Measurements from ENCODE around the gene HEXIM1.

The HEXIM1 gene, protein sequence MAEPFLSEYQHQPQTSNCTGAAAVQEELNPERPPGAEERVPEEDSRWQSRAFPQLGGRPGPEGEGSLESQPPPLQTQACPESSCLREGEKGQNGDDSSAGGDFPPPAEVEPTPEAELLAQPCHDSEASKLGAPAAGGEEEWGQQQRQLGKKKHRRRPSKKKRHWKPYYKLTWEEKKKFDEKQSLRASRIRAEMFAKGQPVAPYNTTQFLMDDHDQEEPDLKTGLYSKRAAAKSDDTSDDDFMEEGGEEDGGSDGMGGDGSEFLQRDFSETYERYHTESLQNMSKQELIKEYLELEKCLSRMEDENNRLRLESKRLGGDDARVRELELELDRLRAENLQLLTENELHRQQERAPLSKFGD

DNA sequence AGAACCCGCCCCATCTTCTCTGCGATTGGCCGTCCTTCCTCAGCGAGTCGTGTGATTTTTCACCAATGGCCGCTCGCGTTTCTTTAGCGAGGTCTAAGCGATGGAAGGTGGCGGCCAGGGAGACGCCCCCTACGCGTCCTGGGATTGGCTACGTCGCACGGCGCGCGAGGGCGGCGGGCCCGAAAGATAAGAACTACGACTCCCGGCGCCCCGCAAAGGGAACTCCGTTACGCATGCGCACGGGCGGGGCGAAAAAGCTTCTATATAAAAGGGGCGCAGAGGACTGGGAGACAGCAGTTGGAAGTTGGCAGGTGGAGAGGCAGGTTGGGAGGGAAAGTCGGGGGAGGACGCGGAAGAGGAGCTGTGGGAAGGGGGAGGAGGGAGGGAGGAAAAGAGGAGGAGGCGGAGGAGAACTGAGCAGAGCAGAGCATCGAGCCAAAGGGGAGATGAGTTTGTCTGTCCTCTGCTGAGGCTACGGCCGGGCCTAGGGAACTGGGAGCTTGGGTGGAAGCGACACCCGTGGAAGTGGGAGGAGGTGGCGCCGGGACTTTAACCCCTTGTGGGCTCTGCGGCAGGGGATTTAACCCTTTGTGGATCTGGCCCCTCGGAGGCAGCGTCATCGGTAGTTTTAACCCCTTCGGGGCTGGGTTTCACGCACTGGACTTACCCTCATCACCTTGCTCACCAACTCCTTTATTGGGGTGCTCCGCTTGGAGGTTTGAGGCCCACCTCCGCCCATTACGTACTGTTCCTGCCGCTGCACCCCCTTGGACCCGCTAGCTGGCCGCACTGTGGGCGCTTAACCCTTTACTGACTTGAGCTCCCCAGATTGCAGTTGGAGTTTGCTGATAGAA is at the start of gene HEXIM1:
HEXIM1 (plus strand) TSS at position 293 of the 854 bp plus-strand sequence. CDS start 716 bp downstream, outside the sequence.
- peak; percentile 100 for DNase-seq (ENCODE audit: low read depth)

DNA sequence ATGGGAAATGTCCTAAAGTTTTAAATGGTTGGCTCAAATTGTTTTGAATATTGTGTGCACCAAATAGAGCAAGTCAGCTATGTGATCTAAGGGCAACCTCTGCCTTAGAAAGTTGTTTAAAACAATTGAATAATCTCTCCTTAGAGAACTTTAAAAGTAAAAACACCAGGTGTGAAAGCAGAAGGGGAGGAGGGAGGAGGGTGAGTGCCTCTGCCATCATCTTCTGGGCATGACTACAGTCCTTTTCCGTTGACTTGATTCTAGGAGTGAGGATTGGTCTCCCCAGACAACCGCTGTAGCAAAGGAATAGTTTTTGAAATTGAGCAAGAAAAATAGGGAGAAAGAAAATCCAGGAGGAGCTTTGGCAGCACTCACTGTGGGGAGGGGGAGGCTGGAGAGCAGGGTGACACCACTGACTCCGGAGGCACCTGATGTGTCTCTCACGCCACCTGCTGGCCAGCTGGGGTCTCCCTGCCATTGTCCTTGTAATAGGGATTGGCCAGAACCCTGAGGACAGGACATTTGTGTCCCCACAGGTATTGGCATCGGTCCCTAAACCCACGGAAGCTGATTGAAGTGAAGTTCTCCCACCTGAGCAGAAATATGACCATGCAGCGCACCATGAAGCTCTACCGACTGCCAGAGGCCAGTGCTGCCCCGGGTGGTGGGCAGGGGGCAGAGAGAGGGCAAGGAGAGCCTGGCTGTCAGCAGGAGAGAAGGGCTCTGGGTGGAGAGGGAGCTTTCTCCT is 49.2 kb upstream of the HEXIM1 start:
- peak; percentile 79 for DNase-seq (ENCODE audit: low read depth)

DNA sequence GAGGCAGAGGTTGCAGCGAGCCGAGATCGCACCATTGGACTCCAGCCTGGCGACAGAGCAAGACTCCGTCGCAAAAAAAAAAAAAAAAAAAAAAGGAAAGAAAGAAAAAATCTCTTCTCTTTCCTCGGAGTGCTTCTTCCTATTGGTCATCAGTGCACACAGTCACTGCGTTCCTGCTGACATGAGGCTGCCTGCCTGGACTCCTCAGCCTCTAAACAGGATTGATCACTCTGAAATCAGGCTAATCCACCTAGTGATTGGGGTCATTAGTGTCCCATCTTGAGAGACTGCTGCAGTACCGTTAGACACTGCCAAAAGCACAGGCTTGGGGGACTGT is 46.8 kb upstream of the HEXIM1 start:
- DNase-seq (ENCODE audit: low read depth), result no peak

DNA sequence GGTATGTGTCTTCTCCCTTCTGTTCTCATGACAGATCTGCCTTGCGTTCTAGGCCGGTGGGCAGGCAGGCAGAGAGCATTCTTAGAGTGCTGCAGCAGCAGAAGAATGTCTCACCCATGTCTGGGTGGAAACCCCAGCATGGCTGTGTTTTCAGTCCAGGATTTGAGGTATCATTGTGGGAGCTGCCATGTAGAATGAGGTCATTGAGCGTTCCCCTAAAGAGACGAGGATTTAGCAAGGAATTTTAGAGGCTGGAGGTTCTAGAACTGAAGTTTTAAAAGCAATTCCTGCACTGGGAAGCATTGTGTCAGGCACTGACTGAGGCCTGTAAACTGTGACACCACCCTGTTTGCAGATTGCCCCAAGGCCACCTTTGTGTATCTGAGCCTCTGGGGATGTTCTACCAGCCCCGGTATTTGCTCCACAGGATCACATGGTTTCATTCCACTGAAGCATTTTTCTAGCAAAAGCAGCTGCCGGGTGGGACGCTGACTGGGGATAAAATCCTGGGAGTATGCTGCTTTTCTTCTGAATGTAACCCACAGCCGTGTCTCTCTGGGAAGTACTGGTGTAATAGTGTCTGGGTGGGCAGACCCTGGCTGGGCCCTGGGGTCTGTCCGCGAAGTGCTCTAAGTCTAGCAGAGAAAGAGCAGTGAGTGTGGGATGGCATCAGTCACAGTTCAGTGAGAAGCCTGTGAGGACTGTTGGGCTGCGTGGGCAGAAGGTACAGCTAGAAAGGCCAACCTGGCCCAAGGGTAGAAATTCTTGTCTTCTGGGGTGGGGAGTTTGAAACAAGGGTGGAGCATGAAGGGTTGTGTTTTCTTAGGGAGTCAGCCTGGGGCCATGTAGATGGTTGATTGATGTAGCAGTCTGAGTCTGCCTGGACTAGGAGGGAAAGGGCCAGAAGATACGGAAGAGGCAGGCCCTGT is 46.1 kb upstream of the HEXIM1 start:
- DNase-seq (ENCODE audit: low read depth), result no peak

DNA sequence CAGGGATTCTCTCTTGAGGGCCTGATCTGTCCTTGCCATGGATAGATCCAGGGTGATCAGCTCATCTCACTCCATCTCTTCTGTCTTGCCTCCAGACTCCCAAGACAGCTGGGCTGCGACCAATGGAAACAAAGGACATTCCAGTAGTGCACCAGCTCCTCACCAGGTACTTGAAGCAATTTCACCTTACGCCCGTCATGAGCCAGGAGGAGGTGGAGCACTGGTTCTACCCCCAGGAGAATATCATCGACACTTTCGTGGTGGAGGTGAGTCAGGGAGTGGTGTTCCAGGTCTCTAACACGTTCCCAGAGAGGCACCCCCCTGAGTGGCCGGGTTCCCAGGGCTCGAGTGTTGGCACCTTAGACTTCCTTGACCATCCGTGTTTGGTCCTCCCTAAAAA is 45.4 kb upstream of the HEXIM1 start:
- DNase-seq (ENCODE audit: low read depth), result no peak

DNA sequence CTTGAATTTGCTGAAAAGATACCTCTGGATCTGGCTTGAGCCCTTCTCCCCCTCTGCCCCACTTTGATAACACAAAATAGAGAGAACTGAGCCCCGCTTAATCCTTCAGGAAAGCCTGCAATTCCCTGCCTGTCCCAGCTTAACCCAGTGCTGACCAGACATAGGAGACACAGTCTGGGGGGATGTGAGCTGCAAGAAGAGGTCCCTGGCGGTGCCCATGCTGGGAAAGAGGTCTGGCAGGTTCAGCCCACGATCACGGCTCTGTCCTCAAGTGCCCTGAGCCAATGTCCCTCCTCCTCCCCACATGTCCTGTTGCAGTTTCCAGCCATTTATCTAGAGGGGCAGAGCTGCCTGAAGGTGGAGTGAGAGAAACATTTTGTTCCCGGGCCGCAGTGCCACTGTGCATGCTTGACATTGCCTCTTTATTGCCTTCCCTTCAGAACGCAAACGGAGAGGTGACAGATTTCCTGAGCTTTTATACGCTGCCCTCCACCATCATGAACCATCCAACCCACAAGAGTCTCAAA is 44.9 kb upstream of the HEXIM1 start:
- DNase-seq (ENCODE audit: low read depth), result no peak

DNA sequence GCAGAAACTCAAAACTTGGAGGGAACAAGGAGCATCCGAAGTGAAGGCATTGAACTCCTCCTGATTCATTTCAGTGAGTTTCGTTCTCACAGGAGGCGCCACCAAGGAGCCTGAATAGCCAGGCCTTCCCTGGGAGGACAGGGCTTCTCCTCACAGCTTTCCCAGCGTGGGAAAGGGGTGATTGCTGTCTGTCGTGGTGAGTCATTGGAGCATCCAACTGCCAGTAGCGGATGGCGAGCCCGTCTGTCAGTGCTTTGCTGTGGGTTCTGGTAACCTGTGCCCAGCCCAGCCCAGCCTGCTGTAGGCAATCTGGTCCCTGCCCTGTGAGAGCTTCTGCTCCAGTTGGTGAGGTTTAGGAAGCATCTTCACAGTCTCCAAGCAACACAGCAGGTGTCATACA is 44.2 kb upstream of the HEXIM1 start:
- no peak for DNase-seq (ENCODE audit: low read depth)

DNA sequence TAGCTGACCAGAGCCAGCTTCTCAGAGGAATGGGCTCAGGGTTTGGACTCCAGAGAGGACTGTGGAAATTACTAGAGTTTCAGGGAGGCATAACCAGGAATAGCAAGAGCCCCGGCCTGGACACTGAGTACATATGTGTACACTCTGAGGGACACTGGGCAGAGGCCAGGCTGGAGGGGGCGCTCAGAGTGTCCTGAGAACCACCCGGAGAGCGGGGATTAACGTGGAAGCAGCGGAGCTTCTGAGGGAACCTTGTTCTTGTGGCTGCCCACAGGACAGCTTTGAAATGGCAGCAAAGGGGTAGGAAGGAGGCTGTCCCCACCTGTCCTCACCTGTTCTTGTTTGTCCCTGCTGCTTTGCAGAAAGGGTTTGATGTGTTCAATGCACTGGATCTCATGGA is 43.8 kb upstream of the HEXIM1 start:
- DNase-seq (ENCODE audit: low read depth), result no peak

DNA sequence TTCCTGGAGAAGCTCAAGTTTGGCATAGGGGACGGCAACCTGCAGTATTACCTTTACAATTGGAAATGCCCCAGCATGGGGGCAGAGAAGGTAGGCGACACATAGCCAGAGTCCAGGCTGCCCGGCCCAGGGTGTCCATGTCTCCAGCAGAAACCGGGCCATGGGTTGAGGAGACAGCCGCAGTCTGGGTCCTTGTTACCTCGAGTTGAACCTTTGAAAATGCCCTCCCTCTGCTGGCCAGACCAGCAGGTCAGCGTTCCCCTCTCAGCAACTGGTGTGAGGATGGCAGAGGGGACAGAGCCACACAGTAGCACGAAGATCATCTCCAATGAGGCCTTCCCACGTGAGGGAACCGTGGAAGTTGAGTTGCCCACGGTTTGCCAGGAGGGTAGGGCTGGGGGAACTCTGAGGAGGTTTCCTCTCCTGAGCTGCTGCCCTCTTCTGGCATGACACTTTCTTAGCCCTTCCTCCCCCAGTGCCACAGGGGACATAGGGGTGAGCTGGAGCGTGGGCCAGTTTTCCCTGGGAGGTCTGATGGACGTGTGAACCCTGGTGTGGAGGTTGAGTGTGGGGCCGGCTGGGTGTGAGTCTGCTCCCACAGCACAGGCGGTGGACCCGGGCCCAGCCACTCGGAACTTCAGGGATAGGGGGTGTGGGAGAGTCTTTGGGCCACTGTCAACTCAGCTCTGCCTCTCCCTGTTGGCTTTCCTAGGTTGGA is 43.2 kb upstream of the HEXIM1 start:
- no peak for DNase-seq (ENCODE audit: low read depth)

DNA sequence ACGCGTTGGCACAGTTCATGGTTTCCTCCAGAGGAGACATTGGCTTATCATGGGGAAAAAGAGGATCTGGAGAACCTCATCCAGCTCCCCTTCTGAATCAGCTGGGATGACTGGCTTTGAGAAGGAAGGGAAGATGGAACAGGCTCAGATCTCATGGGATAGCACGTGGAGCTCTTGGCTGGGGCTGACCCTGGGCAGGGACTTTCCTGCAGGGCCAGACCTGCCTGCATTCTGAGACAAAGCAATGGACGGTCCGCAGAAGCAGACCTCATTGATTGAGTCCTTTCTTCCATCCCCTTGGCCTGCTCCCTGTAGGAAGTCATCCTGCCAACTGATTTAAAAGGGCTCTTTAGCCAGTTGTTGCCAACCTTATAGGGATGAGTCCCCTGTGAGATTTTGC is 42.2 kb upstream of the HEXIM1 start:
- no peak for DNase-seq (ENCODE audit: low read depth)

DNA sequence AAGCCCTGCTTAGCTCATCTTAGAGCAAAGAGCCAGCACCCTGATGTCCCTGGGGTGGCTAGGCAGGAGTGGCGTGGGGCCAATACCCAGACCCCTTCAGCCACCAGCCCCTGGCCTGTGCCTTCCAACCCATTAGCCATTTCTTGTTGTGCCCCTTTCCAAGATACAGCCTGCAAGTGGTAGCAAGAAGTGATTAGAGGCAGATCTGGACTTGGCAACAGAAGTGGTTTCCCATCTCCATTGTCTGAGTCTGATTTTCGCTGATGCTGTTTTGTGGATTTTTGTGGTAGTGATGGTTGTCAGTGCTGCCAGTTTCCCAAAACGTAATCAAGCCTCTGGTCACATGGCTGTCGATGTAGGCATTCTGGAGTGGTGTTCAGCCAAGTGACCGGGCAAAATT is 41.7 kb upstream of the HEXIM1 start:
- no peak for DNase-seq (ENCODE audit: low read depth)

DNA sequence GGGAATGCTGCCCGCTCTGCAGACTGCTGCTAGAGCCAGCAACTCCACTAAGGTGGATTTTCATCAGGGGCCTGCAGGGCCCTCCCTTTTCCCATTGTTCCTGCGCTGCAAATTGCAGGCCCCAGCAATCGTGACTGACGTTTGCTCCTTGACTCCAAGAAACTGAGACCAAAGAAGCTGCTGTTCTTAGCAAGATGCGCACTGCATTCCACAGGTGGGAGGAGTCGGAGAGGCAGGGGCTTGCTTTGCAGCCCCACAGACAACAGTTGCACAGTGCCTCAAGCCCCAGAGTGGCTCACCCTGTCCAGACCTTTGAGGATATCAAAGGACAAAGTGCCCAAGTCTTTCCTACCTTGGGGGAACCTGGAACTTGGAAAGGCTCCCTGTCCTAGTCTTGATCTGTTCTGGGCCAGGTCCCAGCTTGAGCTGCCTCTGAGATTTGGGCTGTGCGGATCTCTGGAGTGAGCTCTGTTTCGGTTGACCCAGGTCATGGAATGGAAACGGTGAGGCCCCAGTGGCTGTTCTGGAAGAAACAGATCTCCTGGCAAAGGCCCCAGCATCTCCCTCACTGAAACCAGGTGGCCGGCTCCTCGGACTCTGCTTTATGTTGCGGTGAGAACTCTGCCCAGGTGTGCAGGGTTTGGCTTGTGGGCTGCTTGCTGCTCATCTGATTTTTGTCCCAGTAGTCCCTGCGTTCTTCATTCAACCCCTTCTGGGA is 40.8 kb upstream of the HEXIM1 start:
- DNase-seq (ENCODE audit: low read depth), result no peak

DNA sequence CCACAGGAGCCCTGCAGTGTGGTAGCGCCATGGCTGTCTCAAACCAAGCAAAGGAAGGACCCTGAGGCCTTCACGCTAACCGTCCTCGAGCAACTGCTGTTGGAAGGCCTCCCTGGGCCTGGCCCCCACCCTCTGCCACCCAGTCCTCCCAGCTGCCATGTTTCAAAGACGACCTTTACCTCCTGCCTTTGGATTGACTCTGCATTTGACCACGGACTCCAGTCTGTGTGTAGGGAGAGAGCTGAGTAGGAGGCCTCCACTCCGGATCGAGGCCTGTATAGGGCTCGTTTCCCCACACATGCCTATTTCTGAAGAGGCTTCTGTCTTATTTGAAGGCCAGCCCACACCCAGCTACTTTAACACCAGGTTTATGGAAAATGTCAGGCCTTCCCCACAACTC is 40.2 kb upstream of the HEXIM1 start:
- DNase-seq (ENCODE audit: low read depth), result no peak

DNA sequence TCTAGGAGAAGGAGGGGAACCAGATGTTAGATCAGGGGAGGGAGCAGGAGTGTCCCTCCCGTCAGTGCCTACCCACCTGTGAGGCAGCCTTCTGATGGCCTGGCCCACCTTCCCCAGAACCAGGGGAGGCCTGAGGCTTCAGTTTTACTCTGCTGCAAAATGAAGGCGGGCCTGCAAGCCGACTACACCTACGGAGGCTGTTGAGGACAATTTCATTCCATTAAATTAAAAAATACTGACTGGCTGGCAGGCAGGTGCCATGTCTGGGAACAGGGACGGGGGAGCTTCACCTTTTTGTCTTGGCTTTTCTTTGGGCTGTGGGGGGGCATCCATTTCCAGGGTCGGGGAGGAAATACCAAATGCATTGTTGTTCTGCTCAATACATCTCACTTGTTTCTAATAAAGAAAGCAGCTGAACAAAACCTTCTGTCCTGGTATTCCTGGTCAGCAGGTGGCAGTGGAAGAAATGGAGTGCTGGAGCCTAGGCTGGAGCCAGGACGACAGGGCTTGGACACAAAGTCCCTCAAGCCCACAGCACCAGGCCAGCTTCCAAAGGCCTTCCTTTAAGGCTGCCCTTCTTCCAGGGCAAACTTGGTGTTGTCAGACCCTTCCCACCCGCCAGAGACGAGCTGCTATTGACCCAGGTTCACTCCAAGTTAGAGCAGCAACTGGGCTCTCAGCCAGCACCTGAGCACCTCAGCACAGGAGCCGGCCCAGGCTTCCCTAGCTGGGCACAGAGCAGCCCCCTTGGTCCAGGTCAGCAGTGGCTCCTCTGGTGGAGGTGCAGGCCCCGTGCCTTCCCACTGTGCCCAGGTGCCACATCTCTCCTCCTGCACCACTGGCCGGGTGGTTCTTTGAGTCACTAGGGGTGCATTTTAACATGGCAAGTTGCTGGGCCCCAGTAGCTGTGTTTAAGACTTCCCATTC is 39.4 kb upstream of the HEXIM1 start:
- peak; percentile 34 for DNase-seq (ENCODE audit: low read depth)

DNA sequence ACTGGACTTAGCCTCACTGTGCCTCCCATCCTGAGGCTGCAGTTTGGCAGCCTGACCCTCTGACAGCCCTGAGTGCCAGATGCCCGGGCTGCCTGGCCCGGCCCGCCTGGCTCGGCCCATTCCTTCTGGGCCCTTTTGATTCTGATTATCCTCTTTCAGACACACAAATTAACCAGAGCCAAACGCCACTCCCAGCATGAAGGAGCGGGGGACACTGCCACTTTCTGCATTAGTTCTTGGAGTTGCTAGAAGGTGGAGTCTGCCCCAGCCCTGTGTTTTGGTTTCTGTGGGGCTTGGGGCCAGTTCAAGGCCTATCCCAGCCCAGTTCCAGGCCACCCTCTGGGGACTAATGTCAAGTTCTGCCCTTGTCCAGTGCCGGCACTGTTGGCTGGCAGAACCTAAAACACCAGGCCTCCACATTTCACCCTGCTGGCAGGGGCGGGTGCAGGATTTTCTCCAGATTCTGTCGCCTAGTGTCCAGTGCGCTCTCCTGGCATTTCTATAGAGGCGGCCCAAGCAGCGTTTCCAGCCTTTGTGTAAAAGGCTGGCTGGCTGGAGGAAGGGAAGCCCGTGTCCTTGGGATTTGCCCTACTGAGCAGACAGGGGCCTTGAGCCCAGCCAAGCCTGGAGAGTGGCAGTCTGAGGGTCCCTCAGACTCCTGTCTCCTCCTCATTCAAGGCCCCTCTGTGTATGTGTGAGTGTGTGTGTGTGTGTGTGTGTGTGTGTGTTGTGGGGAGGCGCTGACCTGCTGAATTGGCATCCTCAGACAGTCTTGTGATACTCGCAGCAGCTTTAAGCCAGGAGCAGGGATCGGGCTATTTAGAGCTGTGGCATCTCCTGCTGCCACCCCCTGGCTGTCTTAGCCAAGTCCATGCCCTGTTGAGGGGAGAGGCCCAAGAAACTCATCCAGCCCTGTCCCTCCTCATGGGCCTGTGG is 37.3 kb upstream of the HEXIM1 start:
- no peak for DNase-seq (ENCODE audit: low read depth)

DNA sequence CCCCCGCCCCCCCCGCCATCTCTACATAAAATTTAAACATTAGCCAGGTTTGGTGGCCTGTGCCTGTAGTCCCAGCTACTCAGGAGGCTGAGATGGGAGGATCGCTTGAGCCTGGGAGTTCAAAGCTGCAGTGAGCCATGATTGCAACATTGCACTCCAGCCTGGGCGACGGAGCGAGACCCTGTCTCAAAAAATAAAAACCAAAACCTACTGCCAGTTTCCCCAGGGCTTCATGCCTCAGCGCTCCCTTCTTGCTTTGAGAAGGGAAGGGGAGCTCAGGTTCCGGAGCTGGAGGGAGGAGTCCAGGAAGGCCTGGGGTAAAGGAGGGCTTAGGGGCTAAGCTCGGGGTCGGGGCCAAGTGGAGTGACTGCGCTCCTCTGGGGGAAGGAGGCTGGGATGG is 36.4 kb upstream of the HEXIM1 start:
- no peak for DNase-seq (ENCODE audit: low read depth)

DNA sequence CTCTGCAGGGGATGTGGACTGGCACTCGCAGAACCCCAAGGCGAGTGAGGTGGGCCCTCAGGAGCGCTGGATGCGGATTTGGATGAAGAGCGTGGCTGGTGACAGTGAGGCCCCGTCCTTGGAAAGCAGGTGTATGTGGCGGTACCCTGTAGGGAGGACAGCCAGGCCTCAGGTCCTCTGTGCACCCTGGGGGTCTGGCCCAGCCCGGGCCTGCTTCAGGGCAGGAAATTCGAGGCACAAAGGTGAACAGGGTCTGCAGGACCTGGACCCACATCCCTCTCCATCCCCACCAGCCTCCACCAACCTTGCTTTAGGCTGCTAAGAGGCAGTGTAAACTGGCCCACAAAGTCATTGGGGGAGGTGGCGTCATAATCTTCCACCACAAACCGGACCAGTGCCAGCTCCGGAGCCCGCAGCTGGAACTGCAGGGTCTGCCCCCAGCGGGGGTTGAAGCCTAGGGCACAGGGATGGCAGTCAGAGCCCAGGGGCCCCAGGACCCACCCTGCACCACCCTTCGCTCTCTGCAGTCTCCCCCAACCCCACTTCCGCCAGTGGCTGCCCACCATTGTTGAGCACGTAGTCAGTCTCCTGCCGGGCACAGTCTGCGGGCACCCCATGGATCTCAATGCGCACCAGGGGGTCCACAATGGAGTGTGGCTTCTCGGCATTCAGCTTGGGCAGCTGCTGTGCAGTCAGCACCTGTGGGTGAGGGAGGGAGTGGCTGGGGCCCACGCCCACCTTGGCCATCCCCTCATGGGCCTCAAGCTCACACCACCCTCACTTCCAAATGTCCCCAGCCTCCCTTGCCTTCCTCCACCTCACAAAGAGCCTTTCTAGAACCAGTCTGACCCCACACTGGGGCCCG is 35.5 kb upstream of the HEXIM1 start:
- DNase-seq (ENCODE audit: low read depth), result no peak
